ENCODE results near the gene RHEX. TPM values are rescaled to one million over a fixed set of nuclear protein-coding genes. Genes with fewer than 3 reads are reported as not detected.

The RHEX gene
- total and polyA plus RNA-seq, 2 of the 13 experiments (the other 11 are each of a cell fraction or from before 2014, with no cell fraction given) = 1.4 to 2.7 TPM

DNA sequence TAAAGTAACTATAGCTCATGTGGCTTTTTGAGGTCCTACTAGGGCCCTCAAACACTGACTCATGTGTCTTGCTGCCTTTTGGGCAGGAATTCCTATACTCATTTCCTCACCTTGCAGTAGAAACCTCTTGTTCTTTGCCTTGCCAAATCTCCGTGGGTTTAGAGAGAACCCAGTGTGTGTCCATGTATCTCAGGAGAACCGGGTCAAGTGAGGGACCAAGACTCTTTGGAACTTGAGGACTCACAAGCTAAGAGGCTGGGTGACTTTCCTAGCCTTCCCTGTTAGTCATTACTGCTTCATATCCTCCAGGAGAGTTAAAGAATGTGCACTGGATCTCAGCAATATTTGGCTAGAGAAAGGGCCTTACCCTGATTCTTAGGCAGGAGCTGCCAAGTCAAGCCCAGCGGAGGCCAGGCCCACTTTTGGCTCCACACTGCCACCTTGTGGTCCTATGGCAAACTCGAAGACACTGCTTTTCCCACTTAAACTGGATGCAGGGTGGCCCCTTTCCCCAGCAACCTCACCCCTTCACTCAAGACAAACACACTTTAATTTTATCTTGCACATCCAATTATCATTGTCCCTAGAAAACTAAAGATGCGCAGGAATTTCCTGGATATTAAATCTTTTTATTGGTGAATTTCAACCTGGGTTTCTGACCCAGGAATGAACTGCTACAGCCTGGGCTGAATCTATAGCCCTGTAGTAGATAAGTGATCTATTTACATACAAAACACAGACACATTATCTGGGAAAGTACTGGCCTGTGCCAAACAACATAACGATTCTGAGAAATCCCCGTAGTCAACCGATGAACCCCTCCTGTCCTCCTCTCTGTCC lies 53.6 kb downstream of the RHEX start (continued):
- TF ChIP-seq TARDBP (CRISPR knock-in tag; IDR thresholded peaks at IDR 0.05) (no peak), PLRG1 (conservative IDR thresholded peaks at IDR 0.05) (no peak)
- TF ChIP-seq, protein P1, sequence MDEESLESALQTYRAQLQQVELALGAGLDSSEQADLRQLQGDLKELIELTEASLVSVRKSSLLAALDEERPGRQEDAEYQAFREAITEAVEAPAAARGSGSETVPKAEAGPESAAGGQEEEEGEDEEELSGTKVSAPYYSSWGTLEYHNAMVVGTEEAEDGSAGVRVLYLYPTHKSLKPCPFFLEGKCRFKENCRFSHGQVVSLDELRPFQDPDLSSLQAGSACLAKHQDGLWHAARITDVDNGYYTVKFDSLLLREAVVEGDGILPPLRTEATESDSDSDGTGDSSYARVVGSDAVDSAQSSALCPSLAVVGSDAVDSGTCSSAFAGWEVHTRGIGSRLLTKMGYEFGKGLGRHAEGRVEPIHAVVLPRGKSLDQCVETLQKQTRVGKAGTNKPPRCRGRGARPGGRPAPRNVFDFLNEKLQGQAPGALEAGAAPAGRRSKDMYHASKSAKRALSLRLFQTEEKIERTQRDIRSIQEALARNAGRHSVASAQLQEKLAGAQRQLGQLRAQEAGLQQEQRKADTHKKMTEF (CRISPR knock-in tag; IDR thresholded peaks at IDR 0.05) = no peak

DNA sequence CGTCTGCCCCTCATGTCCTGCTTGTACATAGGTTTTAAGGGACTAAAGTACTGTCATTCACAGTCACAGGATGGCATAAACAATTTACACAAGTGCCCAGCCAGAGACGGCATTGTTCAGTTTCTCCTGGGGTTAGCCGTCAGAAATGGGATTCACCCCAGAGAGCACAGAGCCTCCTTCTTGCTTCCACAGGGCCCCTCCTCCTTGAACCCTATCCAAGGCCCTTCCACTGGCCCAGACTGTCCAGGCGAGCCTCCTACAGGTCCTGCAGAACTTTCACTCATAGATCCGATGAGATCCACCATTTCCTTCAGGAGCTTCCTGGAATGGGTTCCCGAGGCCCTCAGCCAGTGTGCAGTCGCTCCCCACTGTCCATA lies 54.2 kb downstream of the RHEX start:
- H3K79me2 ChIP-seq (ENCODE audit: insufficient read depth, low read length) = no peaks in the 10 kb centered on the region
- no peak overlapping the region for H3K27ac ChIP-seq (ENCODE audit: extremely low read length, insufficient read depth, low read length)
- WGBS (ENCODE audit: low lambda C conversion rate) = 27% methylated on average over 6 of the region's 7 CpGs
- no TSS peak for BruUV-seq (replicated peaks)
- POLR2A ChIA-PET = interaction anchor here (0.6 to 1.0 kb wide), 3 partner anchors 52 to 78 kb away, joined by 3 to 5 read pairs (median 4); no protein-coding TSS in a partner anchor
- no peak for DNase-seq (ENCODE audit: low spot score)
- H4K20me1 ChIP-seq (ENCODE audit: insufficient read depth, low read length) = no peaks in the 10 kb centered on the region
- no peaks in the 10 kb centered on the region for H3K36me3 ChIP-seq (replicated peaks in 1 of 2; ENCODE audit: control insufficient read depth in 1 of 2, insufficient read depth in 2 of 2, low read length in 2 of 2)
- no peak overlapping the region for H3K4me2 ChIP-seq (ENCODE audit: low read depth, low read length)
- no peak overlapping the region for H2AFZ ChIP-seq (ENCODE audit: low read length)
- H3K9ac ChIP-seq (ENCODE audit: insufficient read depth, low read depth, low read length) = no peak overlapping the region
- H3K4me1 ChIP-seq (ENCODE audit: insufficient read depth, low read length) = peaks cover 19% of the 10 kb centered on the region
- H3K9me3 ChIP-seq (ENCODE audit: low read length) = no peaks in the 10 kb centered on the region
- in situ Hi-C loops (cut with HindIII; ENCODE audit: extremely low pct_ligation_motif_present, low pct_unique_long_range_greater_than_20kb) = loop anchor here (5.0 to 10.0 kb wide), 4 partner anchors 80 to 312 kb away; no protein-coding TSS in a partner anchor
- CTCF ChIA-PET (ENCODE audit: low intra/inter-chr PET ratio, low total read pairs) = interaction anchor here (0.8 to 5.0 kb wide), 5 partner anchors 73 to 188 kb away, joined by 3 to 105 read pairs (median 5); no protein-coding TSS in a partner anchor
- peak; percentile 5 for ATAC-seq
- intact Hi-C loops (cut with micrococcal nuclease; ENCODE audit: unreplicated experiment) = loop anchor here (1.0 to 2.0 kb wide), 2 partner anchors 50 to 188 kb away; no protein-coding TSS in a partner anchor
- no peak for FAIRE-seq
- no peak overlapping the region for H3K4me3 ChIP-seq (replicated peaks in 1 of 3; ENCODE audit: insufficient read depth in 1 of 3, low read depth in 2 of 3, low read length in 3 of 3)
- no peaks in the 10 kb centered on the region for H3K27me3 ChIP-seq (ENCODE audit: control insufficient read depth in 1 of 2, insufficient read depth in 2 of 2, low read length in 2 of 2)
- TF ChIP-seq, protein P2, sequence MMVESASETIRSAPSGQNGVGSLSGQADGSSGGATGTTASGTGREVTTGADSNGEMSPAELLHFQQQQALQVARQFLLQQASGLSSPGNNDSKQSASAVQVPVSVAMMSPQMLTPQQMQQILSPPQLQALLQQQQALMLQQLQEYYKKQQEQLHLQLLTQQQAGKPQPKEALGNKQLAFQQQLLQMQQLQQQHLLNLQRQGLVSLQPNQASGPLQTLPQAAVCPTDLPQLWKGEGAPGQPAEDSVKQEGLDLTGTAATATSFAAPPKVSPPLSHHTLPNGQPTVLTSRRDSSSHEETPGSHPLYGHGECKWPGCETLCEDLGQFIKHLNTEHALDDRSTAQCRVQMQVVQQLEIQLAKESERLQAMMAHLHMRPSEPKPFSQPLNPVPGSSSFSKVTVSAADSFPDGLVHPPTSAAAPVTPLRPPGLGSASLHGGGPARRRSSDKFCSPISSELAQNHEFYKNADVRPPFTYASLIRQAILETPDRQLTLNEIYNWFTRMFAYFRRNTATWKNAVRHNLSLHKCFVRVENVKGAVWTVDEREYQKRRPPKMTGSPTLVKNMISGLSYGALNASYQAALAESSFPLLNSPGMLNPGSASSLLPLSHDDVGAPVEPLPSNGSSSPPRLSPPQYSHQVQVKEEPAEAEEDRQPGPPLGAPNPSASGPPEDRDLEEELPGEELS (CRISPR knock-in tag; IDR thresholded peaks at IDR 0.05) = no peak
- no peak for TF ChIP-seq ZNF296 (CRISPR knock-in tag; conservative IDR thresholded peaks at IDR 0.05)
- TF ChIP-seq HDAC1 (CRISPR knock-in tag; IDR thresholded peaks at IDR 0.05) = no peak
- no peak for TF ChIP-seq ZBTB3 (CRISPR knock-in tag; IDR thresholded peaks at IDR 0.05; ENCODE audit: borderline replicate concordance, low read depth)
- no peak for TF ChIP-seq ZBTB7A (CRISPR knock-in tag; IDR thresholded peaks at IDR 0.05)
- TF ChIP-seq, protein P3, sequence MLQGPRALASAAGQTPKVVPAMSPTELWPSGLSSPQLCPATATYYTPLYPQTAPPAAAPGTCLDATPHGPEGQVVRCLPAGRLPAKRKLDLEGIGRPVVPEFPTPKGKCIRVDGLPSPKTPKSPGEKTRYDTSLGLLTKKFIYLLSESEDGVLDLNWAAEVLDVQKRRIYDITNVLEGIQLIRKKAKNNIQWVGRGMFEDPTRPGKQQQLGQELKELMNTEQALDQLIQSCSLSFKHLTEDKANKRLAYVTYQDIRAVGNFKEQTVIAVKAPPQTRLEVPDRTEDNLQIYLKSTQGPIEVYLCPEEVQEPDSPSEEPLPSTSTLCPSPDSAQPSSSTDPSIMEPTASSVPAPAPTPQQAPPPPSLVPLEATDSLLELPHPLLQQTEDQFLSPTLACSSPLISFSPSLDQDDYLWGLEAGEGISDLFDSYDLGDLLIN (CRISPR knock-in tag; IDR thresholded peaks at IDR 0.05; ENCODE audit: borderline replicate concordance) = no peak
- TF ChIP-seq, protein P4, sequence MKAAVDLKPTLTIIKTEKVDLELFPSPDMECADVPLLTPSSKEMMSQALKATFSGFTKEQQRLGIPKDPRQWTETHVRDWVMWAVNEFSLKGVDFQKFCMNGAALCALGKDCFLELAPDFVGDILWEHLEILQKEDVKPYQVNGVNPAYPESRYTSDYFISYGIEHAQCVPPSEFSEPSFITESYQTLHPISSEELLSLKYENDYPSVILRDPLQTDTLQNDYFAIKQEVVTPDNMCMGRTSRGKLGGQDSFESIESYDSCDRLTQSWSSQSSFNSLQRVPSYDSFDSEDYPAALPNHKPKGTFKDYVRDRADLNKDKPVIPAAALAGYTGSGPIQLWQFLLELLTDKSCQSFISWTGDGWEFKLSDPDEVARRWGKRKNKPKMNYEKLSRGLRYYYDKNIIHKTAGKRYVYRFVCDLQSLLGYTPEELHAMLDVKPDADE (CRISPR knock-in tag; IDR thresholded peaks at IDR 0.05) = no peak
- TF ChIP-seq TAF15 (IDR thresholded peaks at IDR 0.05; ENCODE audit: low read depth, low read length, poor library complexity, severe bottlenecking) = no peak
- TF ChIP-seq SRF (IDR thresholded peaks at IDR 0.05; ENCODE audit: low read depth, low read length) = no peak
- no peak for TF ChIP-seq POGZ (CRISPR knock-in tag; IDR thresholded peaks at IDR 0.05)
- no peak for TF ChIP-seq SALL2 (CRISPR knock-in tag; IDR thresholded peaks at IDR 0.05)
- no peak for TF ChIP-seq HMGA1 (CRISPR knock-in tag; conservative IDR thresholded peaks at IDR 0.05)

Data from HepG2 (cell line).